Chondrocyte (in vitro differentiated cells): Measurements from ENCODE around the gene S100A16. TPM values are rescaled to one million over a fixed set of nuclear protein-coding genes. Genes with fewer than 3 reads are reported as not detected.
"Not testable (repeated sequence)": the region's sequence is repeated elsewhere in the genome, so short reads cannot be mapped to it uniquely, and the experiment has no call there.

Experiments used
- DNase-seq: peaks from one replicate; pipeline ENCODE4 v3.0.0; 2021; ENCODE audit warnings: mixed read lengths, low spot score
- H3K27ac Mint-ChIP-seq: one replicate; pipeline ENCODE4 v1.8.0; 2021; ENCODE audit warnings: mild to moderate bottlenecking, moderate library complexity, mixed read lengths; ENCODE audit not compliant: unreplicated experiment
- H3K27me3 Mint-ChIP-seq: 2 replicates; pipeline ENCODE4 v1.8.0; 2021; ENCODE audit warnings: low read depth, mixed read lengths
- H3K36me3 Mint-ChIP-seq: 2 replicates; pipeline ENCODE4 v1.8.0; 2021; ENCODE audit warnings: low read depth, mixed read lengths
- H3K4me1 Mint-ChIP-seq: 2 replicates; pipeline ENCODE4 v1.8.0; 2021; ENCODE audit warnings: low read depth, mild to moderate bottlenecking, mixed read lengths
- H3K4me3 Mint-ChIP-seq: one replicate; pipeline ENCODE4 v1.8.0; 2021; ENCODE audit warnings: mild to moderate bottlenecking, moderate library complexity, mixed read lengths; ENCODE audit not compliant: unreplicated experiment
- H3K9me3 Mint-ChIP-seq: 2 replicates; pipeline ENCODE4 v1.8.0; 2021; ENCODE audit warnings: low read depth, mixed read lengths
- CTCF ChIP-seq: fragments of 200-600 bp; sonication (generic); IDR thresholded peaks from 2 replicates; pipeline ENCODE4 v1.5.0; 2021; ENCODE audit warnings: antibody characterized with exemption, mild to moderate bottlenecking, moderate library complexity
- total RNA-seq: library from RNA; stranded (reverse); gene quantifications from 3 replicates; pipeline ENCODE4 v1.2.1, GENCODE V29; 2021

S100A16 gene
- total RNA-seq, 1 donor from 2014 or later = 111 TPM

- Mint-ChIP-seq H3K9me3 (no peaks in the 10 kb centered on the region), H3K4me1 (peaks cover 14% of the 10 kb centered on the region), H3K27me3 (no peaks in the 10 kb centered on the region), H3K36me3 (no peaks in the 10 kb centered on the region), H3K4me3 (no peak overlapping the region), H3K27ac (no peak overlapping the region)
- no peak for TF ChIP-seq CTCF
- no peak for DNase-seq
Measured at GRCh38 chr1:153578490-153578889, 34.4 kb downstream of the S100A16 start.

GRCh38 chr1:153577624-153578051 is 35.3 kb downstream of the S100A16 start:
- Mint-ChIP-seq H3K27ac (peak overlapping the region; percentile 13), H3K27me3 (no peaks in the 10 kb centered on the region), H3K9me3 (no peaks in the 10 kb centered on the region), H3K36me3 (no peaks in the 10 kb centered on the region), H3K4me1 (peaks cover 22% of the 10 kb centered on the region), H3K4me3 (no peak overlapping the region)
- no peak for TF ChIP-seq CTCF
- no peak for DNase-seq

GRCh38 chr1:153577138-153577537 is 35.8 kb downstream of the S100A16 start:
- no peaks in the 10 kb centered on the region for H3K27me3 Mint-ChIP-seq
- H3K9me3 Mint-ChIP-seq = no peaks in the 10 kb centered on the region
- TF ChIP-seq CTCF = no peak
- DNase-seq = no peak
- H3K27ac Mint-ChIP-seq = no peak overlapping the region
- no peaks in the 10 kb centered on the region for H3K36me3 Mint-ChIP-seq
- H3K4me3 Mint-ChIP-seq = no peak overlapping the region
- peaks cover 25% of the 10 kb centered on the region for H3K4me1 Mint-ChIP-seq

- not testable (repeated sequence) for H3K9me3 Mint-ChIP-seq, DNase-seq, H3K27ac Mint-ChIP-seq, H3K4me3 Mint-ChIP-seq, H3K36me3 Mint-ChIP-seq, H3K27me3 Mint-ChIP-seq
- H3K4me1 Mint-ChIP-seq = peaks cover 32% of the 10 kb centered on the region
Measured at GRCh38 chr1:153575497-153575896, 37.4 kb downstream of the S100A16 start.

- not testable (repeated sequence) for H3K9me3 Mint-ChIP-seq, H3K36me3 Mint-ChIP-seq, H3K27me3 Mint-ChIP-seq, H3K27ac Mint-ChIP-seq, H3K4me3 Mint-ChIP-seq, DNase-seq
- peaks cover 32% of the 10 kb centered on the region for H3K4me1 Mint-ChIP-seq
Measured at GRCh38 chr1:153575081-153575491, 37.9 kb downstream of the S100A16 start.

GRCh38 chr1:153573351-153573750 is 39.6 kb downstream of the S100A16 start:
- peak overlapping the region; percentile 72 for H3K27ac Mint-ChIP-seq
- H3K9me3 Mint-ChIP-seq = no peaks in the 10 kb centered on the region
- TF ChIP-seq CTCF = no peak
- H3K4me3 Mint-ChIP-seq = no peak overlapping the region
- DNase-seq = no peak
- H3K4me1 Mint-ChIP-seq = peaks cover 35% of the 10 kb centered on the region
- no peaks in the 10 kb centered on the region for H3K36me3 Mint-ChIP-seq
- H3K27me3 Mint-ChIP-seq = no peaks in the 10 kb centered on the region
